HG03103 (cell line): ENCODE data around the gene TMPRSS4.

Experiments
- ATAC-seq: cut with Tn5 transposase; IDR thresholded peaks from one replicate; pipeline ENCODE4 v1.9.1; 2021; ENCODE audit warnings: low read depth; ENCODE audit not compliant: unreplicated experiment

TMPRSS4 gene

DNA sequence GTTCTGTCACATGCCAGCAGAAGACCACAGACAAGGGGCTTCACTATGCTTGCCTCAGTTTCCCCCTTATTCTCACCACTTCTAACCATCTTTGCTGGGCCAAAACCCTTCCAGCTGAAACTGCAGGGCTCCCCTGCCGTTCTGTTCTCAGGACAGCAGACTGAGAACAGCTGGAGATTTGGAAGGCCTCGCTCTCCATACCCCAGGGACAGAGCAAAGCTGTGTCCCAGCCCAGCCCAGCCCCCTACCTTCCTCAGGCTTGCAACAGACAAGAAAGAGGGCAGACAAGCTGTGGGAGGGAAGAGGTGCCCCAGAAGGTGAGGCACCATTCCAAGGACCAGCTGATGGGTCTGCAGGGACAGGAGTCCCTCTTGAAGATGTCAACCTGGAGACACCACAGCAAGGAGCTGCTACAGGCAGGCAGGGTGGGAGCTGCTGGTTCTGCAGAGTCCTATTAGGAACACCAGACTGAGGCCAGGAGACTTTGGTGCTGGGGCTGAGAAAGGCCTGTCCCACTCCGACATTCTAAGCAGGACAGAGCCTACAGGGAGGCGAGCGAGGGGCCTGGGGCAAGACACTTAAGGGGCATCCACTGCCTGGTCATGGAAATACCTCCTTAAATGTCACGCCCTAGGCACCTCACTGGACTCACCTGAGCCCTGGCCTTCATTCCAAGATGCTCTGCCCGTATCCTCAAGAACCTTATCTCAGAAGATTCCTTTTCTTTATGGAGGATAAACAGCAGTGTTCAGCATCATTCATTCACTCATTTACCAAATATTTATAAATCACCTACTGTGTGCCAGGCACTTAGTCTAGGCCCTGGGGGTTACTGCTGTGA lies 92.6 kb downstream of the TMPRSS4 start:
- no peak for ATAC-seq

GRCh38 chr11:118170231-118170630 lies 93.4 kb downstream of the TMPRSS4 start:
- no peak for ATAC-seq

DNA sequence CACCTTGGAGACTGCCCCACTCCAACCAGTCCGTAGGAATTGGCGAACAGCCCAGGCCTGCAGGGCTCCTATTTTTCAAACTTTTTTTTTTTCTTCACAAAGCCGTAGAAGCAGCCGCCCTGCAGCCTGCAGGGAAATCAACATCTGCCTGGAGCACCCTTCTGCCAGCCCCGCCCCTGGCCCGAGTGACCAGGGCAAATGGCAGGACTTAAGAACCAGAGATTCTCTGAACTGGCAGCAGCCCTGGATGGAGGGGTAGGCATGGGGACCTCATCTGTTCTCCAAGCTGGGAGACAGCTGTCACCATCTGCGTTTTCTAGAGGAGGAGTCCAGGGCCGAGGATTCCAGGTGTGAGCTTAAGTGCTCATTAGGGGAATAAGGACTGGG lies 94.0 kb downstream of the TMPRSS4 start:
- no peak for ATAC-seq
